AG09309 (cell line): ENCODE measurements around the gene MAGI2.

Experiments
- DNase-seq: peaks from one replicate; pipeline ENCODE4 v3.0.0-alpha.2; 2010; ENCODE audit warnings: low read depth
- H3K4me3 ChIP-seq: 2 replicates; pipeline ENCODE4 v1.5.1; 2011; ENCODE audit warnings: mild to moderate bottlenecking, low read depth, low read length, moderate library complexity; ENCODE audit not compliant: control insufficient read depth
- CTCF ChIP-seq: IDR thresholded peaks from 2 replicates; pipeline ENCODE4 v1.5.1; 2011; ENCODE audit warnings: mild to moderate bottlenecking, low read depth, low read length, inconsistent platforms; ENCODE audit not compliant: insufficient read depth, control insufficient read depth; ENCODE audit errors: missing control alignments

The MAGI2 gene

GRCh38 chr7:79011921-79012320 lies 441.5 kb downstream of the MAGI2 start:
- no peak for TF ChIP-seq CTCF

GRCh38 chr7:79009647-79010046 lies 443.8 kb downstream of the MAGI2 start:
- no peak for TF ChIP-seq CTCF
- no peak overlapping the region for H3K4me3 ChIP-seq
- no peak for DNase-seq

More at GRCh38 chr7:79011921-79012320, 441.5 kb downstream of the MAGI2 start:
- DNase-seq = no peak
- H3K4me3 ChIP-seq = no peak overlapping the region

GRCh38 chr7:79008786-79009185 lies 444.7 kb downstream of the MAGI2 start:
- no peak for DNase-seq
- no peak overlapping the region for H3K4me3 ChIP-seq
- TF ChIP-seq CTCF = no peak

- no peak for TF ChIP-seq CTCF
Observed at GRCh38 chr7:78996013-78996412, 457.5 kb downstream of the MAGI2 start.

GRCh38 chr7:78993341-78993740 lies 460.1 kb downstream of the MAGI2 start:
- TF ChIP-seq CTCF = no peak
- H3K4me3 ChIP-seq = no peak overlapping the region
- no peak for DNase-seq

More at GRCh38 chr7:78996013-78996412, 457.5 kb downstream of the MAGI2 start:
- H3K4me3 ChIP-seq = no peak overlapping the region
- DNase-seq = no peak

GRCh38 chr7:78985509-78985908 lies 468.0 kb downstream of the MAGI2 start:
- no peak for DNase-seq
- no peak for TF ChIP-seq CTCF
- no peak overlapping the region for H3K4me3 ChIP-seq

- no peak for DNase-seq
- no peak overlapping the region for H3K4me3 ChIP-seq
- TF ChIP-seq CTCF = no peak
Observed at GRCh38 chr7:78983483-78983882, 470.0 kb downstream of the MAGI2 start.
